ENCODE measurements around the gene TMEM95. TPM values are rescaled to one million over a fixed set of nuclear protein-coding genes. Genes with fewer than 3 reads are reported as not detected.
A peak's percentile ranks its signal among the peaks of the same experiment; 100 is the strongest.

The TMEM95 gene
- total RNA-seq, 4 donors from 2014 or later: not detected

- TF ChIP-seq, protein P1, sequence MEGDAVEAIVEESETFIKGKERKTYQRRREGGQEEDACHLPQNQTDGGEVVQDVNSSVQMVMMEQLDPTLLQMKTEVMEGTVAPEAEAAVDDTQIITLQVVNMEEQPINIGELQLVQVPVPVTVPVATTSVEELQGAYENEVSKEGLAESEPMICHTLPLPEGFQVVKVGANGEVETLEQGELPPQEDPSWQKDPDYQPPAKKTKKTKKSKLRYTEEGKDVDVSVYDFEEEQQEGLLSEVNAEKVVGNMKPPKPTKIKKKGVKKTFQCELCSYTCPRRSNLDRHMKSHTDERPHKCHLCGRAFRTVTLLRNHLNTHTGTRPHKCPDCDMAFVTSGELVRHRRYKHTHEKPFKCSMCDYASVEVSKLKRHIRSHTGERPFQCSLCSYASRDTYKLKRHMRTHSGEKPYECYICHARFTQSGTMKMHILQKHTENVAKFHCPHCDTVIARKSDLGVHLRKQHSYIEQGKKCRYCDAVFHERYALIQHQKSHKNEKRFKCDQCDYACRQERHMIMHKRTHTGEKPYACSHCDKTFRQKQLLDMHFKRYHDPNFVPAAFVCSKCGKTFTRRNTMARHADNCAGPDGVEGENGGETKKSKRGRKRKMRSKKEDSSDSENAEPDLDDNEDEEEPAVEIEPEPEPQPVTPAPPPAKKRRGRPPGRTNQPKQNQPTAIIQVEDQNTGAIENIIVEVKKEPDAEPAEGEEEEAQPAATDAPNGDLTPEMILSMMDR (IDR thresholded peaks at IDR 0.05 in 4 of 5, conservative IDR thresholded peaks at IDR 0.05 in 1 of 5): no peak
- no peak for TF ChIP-seq POLR2A (IDR thresholded peaks at IDR 0.05)
- Histone ChIP-seq H3K9me3 (no peaks in the 10 kb centered on the region), H3K36me3 (no peaks in the 10 kb centered on the region), H3K27me3 (no peaks in the 10 kb centered on the region), H3K27ac (peak overlapping the region; percentile 93 to 98 (median 96)), H3K4me1 (peaks cover 26 to 38% of the 10 kb centered on the region in 2 donors), H3K4me3 (peak overlapping the region; percentile 71 to 100 (median 84))
- DNase-seq (no peak), ATAC-seq (no peak)
- in situ Hi-C loops (cut with MboI; ENCODE audit: low sequenced_read_pairs in 4 of 4): loop anchor here in 2 of 4 donors (25.0 kb wide), 2 partner anchors 159 to 184 kb away; partner anchors contain the start of gene TNFSF12 (in 1 of the 2)
- intact Hi-C loops (cut with DNase I; ENCODE audit: low total_unique reads): loop anchor here (1.0 to 2.0 kb wide), 4 partner anchors 50 to 208 kb away; partner anchors contain the start of genes POLR2A and SENP3
These were observed 1.9 kb upstream of the TMEM95 start for GRCh38 chr17:7352910-7353635.

- in situ Hi-C loops (cut with MboI; ENCODE audit: low sequenced_read_pairs in 4 of 4): loop anchor here in 2 of 4 donors (25.0 kb wide), 2 partner anchors 158 to 183 kb away; partner anchors contain the start of gene TNFSF12 (in 1 of the 2)
- H3K36me3 ChIP-seq: no peaks in the 10 kb centered on the region
- H3K4me3 ChIP-seq: no peak overlapping the region
- TF ChIP-seq POLR2A (IDR thresholded peaks at IDR 0.05): no peak
- TF ChIP-seq, protein P1 (IDR thresholded peaks at IDR 0.05 in 4 of 5, conservative IDR thresholded peaks at IDR 0.05 in 1 of 5): no peak
- no peaks in the 10 kb centered on the region for H3K9me3 ChIP-seq
- no peak for ATAC-seq
- DNase-seq: no peak
- H3K27ac ChIP-seq: no peak overlapping the region
- intact Hi-C loops (cut with DNase I; ENCODE audit: low total_unique reads): no loop called here
- no peaks in the 10 kb centered on the region for H3K27me3 ChIP-seq
- peaks cover 20 to 31% of the 10 kb centered on the region in 2 donors for H3K4me1 ChIP-seq
These were observed 603 bp upstream of the TMEM95 start for GRCh38 chr17:7354262-7354843.

GRCh38 chr17:7355573-7355972, 617 bp downstream of the TMEM95 start:
- intact Hi-C loops (cut with DNase I; ENCODE audit: low total_unique reads) (no loop called here), in situ Hi-C loops (cut with MboI; ENCODE audit: low sequenced_read_pairs in 4 of 4) (loop anchor here in 2 of 4 donors (25.0 kb wide), 2 partner anchors 157 to 182 kb away; partner anchors contain the start of gene TNFSF12 (in 1 of the 2))
- H3K27ac ChIP-seq: no peak overlapping the region
- H3K4me1 ChIP-seq: peaks cover 13 to 19% of the 10 kb centered on the region in 2 donors
- no peak overlapping the region for H3K4me3 ChIP-seq
- ATAC-seq (no peak), DNase-seq (no peak)
- H3K36me3 ChIP-seq: no peaks in the 10 kb centered on the region
- H3K27me3 ChIP-seq: no peaks in the 10 kb centered on the region
- TF ChIP-seq, protein P1 (IDR thresholded peaks at IDR 0.05 in 4 of 5, conservative IDR thresholded peaks at IDR 0.05 in 1 of 5): no peak
- TF ChIP-seq POLR2A (IDR thresholded peaks at IDR 0.05): no peak
- no peaks in the 10 kb centered on the region for H3K9me3 ChIP-seq

DNA sequence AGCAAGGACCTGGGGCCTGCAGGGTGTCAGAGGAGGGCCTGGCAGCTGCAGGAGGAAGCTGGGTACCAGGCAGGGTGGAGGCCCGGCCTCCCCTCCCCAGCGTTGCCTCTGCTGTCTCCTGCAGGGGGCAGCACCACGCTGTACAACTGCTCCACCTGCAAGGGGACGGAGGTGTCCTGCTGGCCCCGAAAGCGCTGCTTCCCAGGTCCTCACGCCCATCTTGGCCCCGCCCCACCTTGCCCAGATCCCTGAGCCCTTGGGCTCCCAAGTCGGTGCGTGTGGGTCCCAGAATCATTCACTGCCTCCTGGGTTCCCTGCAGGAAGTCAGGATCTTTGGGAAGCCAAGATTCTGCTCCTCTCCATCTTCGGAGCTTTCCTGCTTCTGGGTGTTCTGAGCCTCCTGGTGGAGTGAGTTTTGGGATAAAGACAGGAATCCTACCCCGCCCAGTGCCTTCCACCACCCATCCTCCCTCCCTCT, 1.2 kb downstream of the TMEM95 start:
- no peak overlapping the region for H3K27ac ChIP-seq
- in situ Hi-C loops (cut with MboI; ENCODE audit: low sequenced_read_pairs in 4 of 4): loop anchor here in 2 of 4 donors (25.0 kb wide), 2 partner anchors 156 to 181 kb away; partner anchors contain the start of gene TNFSF12 (in 1 of the 2)
- peaks cover 13% of the 10 kb centered on the region in 2 donors for H3K4me1 ChIP-seq
- no peaks in the 10 kb centered on the region for H3K27me3 ChIP-seq
- no peak overlapping the region for H3K4me3 ChIP-seq
- H3K9me3 ChIP-seq: no peaks in the 10 kb centered on the region
- TF ChIP-seq POLR2A (IDR thresholded peaks at IDR 0.05): no peak
- TF ChIP-seq, protein P1 (IDR thresholded peaks at IDR 0.05 in 4 of 5, conservative IDR thresholded peaks at IDR 0.05 in 1 of 5): peak; percentile 81 to 91 (median 85)
- ATAC-seq (peak in 1 of 2 donors; percentile 17), DNase-seq (peak; percentile 41 to 68)
- H3K36me3 ChIP-seq: no peaks in the 10 kb centered on the region
- intact Hi-C loops (cut with DNase I; ENCODE audit: low total_unique reads): loop anchor here (1.0 kb wide), 2 partner anchors 38 to 205 kb away; partner anchors contain the start of genes PLSCR3 and SENP3

All from gastrocnemius medialis (tissue), 4 donors.